Dermis blood vessel endothelial cell (primary cell): ENCODE measurements around the gene PIGN. TPM values are rescaled to one million over a fixed set of nuclear protein-coding genes. Genes with fewer than 3 reads are reported as not detected.
"Not testable (repeated sequence)": the region's sequence is repeated elsewhere in the genome, so short reads cannot be mapped to it uniquely, and the experiment has no call there.

Source experiments
- DNase-seq: peaks from one replicate; pipeline ENCODE4 v3.0.0; 2010
- total RNA-seq: library from RNA; depleted of rRNA; stranded (reverse); fragments of >200 nt; gene quantifications from 2 replicates; pipeline ENCODE4 v1.2.3, GENCODE V29; 2014

The PIGN gene
- total RNA-seq, 1 donor from 2014 or later, result 58.4 TPM

DNA sequence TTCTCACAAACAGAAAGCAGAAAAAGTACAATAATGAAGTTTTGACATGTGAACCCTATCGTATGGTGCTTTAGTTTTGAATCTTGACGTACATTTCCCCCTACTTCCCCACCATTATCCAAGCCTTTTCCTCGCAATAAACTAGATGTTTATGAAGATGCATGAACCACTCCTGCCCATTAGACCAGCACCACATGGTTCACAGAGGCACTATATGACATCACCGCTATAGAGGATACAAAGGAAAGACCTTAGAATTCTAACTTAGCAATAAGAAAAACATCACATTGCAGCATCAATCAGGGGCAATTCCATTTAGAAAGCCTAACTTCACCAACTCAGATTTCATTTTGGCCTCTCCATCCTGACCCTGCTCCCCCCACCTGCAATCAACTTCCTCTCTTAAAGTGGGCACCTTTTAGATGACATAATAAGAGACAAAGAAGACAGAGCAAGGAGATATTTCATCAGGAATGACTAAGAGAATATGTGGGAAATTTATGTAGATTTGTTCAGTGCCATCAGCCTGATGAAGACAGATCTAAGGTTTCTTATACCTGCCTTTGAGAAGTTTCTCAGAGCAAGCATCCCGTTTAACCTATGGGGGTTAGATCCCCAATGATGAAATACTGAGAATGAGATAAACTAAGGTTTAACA lies 124.9 kb downstream of the PIGN start:
- no peak for DNase-seq

DNA sequence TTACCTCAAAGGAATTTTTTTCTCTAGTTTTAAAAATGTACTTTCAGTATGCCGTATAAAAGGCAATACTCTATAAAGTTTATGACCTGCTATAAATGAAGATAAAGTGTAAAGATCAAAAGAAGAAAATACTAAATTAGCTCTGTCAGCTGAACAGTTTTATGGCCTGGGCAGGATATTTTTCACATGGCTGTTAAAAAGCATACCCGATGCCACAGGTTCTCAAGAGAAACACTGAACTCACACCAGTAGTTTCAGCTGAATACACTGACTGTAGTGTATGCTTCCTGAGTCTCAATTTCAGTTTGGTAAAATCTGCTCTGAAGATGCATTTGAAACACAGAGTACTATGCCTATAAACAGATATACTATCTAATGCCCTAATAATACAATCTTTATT lies 126.0 kb downstream of the PIGN start:
- DNase-seq, result no peak

DNA sequence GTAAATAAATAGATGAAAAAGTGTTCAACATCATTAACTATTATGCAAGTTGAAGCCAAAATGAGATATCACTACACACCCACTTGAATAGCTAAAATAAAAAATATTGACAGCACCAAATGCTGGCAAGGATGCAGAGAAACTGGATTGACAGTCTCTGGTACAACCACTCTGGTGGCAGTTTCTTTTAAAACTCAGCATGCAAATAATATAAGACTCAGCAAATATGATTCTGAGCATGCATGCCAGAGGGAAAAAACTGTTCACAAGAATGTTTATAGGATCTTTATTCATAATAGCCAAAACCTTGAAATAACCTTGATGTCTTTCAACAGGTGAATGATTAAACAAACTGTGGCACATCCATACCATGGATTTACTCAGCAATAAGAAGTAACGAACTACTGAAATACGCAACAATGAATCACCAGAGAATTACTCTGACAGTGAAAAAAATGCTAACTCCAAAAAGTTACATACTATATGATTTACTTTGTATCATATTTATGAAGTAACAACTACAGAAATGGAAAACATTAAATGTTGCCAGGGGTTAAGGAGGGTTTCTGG lies 131.8 kb downstream of the PIGN start:
- DNase-seq, result no peak

- no peak for DNase-seq
Observed at GRCh38 chr18:62048279-62048678, 138.6 kb downstream of the PIGN start.

- DNase-seq, result no peak
Observed at GRCh38 chr18:62045316-62045715, 141.5 kb downstream of the PIGN start.

DNA sequence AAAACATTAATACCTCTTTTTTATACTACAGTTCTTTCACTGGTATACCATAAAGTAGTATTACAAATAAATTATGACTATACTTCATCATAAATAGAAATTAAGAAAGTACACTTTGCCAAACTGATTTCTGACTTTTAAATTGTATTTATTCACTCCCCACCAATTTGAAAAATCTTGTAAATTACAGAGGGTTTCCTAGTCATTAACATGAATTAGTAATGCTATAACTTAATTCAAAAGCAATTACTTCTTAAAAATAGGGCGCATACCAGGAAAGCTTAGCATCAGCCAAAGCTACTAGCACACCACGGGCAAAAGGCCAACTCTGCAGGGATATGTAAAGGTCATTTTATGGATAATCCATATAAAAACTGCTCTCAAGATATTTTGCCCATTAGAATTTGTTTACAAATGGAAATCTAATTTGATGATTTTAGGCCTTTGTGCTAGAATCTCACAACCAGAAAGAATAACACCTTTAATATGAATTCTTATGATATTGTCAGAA lies 142.3 kb downstream of the PIGN start:
- no peak for DNase-seq

DNA sequence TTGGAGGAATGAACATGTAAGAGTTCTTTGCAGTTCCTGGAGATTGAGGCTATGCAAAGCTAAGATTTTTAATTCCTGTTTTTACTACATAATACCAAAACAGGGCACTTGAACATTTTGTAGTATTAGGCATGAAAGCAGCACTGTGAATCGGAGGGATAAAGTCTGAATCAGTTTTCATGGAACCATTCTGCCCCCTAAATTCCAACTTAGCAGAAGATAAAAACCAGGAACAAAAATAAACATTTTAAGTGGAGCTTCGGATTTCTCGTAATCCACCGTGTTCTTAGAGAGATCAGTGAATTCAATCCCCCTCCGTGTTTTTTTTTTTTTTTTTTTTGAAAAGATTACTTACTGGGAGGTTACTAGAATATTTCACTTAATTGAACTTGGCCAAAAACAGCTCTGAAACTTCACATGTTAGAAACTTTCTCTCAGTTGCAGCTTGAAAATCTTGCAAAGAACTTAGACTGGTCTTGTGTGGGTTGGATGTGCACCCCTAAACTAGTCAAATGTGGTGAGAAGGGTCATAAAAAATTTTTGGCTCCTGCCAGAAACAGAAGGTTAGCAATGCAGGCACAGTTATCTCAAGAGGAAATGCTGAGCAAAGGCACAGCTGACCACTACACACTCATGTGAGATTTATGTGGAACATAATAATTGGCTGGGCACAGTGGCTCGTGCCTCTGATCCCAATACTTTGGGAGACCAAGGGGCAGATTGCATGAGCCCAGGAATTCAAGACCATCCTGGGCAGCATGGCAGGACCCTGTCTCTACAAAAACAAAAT lies 148.7 kb downstream of the PIGN start:
- DNase-seq, result no peak

DNA sequence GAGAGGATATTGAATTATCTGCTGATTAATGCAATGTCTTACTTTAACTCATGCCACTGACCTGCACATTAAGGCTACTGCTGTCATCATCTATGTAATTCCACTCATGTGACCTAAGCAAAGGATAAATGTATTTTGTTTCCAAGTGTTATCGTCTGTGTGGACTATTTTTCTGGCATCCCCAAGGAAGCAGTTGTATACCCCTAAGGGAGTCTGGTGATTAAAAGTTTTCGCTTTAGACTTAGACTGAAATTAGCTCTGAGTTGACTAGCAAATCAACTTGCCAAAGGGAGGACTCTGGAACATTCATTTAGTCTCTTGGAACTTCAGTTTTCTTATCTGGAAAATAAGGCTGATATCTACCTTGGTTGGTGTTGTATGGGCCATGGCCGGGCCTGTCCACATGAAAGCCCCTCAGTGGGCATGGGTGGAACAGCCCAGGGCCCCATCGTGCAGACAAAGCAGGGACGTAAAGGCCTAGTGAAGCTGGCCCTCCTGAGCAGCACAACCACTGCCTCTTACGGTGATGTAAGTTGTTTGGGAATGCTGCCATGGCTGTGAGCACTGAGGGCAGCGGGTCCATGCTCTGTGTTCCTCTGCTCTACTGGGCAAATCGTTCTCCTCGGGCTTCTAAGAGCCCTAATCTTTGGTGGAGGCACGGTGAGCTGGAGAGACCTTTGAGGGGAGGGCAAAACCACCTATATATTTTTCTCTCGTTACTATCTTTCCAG lies 149.7 kb downstream of the PIGN start:
- no peak for DNase-seq

DNA sequence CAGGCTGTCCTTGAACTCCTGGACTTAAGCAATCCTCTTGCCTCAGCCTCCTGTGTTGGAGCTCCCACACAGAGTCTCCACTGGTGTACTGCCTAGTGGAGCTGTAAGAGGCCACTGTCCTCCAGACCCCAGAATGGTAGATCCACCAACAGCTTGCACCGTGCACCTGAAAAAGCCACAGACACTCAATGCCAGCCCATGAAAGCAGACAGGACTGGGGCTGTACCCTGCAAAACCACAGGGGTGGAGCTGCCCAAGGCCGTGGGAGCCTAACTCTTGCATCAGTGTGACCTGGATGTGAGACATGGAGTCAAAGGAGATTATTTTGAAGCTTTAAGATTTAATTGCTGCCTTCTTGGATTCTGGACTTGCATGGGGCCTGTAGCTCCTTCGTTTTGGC lies 152.6 kb downstream of the PIGN start:
- not testable (repeated sequence) for DNase-seq

DNA sequence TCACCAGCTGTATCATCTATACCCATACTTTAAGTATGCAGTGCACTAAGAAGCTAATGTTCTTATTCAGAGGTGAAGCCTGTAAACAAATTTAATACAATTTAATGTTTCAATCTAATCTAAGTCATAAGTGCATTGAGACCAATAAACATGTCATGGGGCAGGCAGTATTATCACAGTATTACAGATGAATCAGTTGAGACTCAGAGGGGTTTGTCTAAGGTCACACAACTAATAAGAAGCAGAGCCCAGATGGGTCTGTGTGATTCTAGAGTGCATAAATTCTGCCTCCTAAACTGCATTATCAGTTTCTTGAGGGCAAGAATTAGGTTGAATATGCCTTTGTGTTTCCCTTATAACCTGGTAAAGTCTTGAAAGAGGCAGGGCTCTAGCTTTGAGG lies 153.1 kb downstream of the PIGN start:
- no peak for DNase-seq

DNA sequence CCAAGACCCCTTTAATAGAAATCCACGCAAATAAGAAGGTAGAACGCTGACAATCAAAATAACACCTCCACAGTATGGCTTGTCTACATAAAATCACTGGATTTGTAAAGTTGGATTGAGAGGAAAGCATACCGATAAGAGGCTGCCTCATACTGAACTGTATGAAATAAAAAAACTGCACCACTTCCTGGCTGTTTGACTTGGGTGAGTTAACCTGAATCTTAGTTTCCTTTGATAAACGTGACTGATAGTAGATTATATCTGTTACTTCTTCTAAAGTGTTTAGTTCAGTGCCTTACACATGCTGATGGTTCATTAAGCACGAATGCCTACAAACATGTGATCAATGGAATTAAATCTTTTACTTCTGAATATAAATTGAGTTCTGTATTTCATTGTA lies 153.6 kb downstream of the PIGN start:
- DNase-seq, result no peak

- no peak for DNase-seq
Observed at GRCh38 chr18:62030091-62030985, 156.5 kb downstream of the PIGN start.

DNA sequence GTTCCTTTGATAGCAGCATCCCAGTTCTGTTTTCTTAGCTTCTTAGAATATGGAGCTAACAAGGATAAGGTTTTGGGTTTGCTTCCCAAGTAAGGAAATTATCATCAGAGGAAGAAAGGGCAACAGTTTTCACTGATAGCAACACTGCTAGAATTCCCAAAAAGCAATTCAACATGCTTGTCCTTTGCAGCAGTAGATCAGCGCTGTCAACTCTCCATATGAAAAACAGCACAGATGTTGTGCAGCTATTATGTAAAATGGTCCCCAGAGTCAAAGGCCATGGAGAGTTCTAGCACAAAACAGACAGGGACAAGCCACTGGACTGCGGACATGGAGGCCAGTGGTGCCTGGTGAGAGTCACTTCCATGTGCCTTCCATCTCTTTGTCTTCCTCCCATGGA lies 158.1 kb downstream of the PIGN start:
- no peak for DNase-seq

DNA sequence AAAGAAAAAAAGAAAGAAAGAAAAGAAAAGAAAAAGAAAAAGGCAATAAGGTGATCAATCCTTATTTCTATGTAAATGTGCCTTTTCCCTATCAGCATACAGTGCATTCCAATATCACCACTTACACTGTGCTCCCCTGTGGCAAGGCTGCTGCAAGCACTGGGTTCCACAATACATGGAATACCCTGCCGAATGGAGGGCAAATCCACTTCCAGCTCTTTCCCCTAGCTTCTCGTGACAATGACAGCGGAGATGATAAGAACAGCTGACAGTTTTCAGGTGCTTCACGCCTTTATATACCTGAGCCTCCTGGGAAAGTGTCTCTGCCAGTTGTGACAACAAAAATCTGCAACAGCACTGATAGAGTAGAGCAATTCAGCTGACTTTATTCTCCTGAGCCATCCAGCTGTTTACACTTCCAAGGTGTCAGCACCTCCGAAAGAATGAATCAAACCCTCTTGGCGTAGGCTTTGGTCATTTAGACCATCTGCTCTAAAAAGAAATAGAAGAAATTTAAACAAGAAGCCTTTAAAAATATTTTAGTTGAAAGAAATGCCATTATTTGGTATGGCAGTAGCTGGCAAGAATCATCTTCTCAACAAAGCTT lies 158.8 kb downstream of the PIGN start:
- DNase-seq, result no peak

- peak; percentile 93 for DNase-seq
Observed at GRCh38 chr18:62026586-62026985, 160.3 kb downstream of the PIGN start.

DNA sequence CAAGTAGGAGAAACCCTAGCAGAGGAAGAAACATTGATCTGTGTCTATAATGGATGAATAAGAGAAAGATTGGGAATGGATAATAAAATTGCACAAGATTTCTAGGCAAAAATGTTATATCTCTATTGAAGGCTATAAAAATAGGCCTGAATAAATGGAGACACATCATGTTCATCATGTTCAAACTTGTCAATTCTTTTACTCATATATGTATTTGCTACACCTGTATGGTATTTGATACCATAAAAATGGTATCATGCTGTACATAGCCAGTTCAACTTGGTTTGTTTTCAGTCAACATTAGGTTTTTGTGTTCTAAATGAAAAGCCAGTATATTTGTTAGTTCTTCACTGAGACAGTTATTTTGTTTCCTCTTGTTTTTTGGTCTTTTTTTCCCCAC lies 161.9 kb downstream of the PIGN start:
- no peak for DNase-seq

GRCh38 chr18:62023536-62023935 lies 163.3 kb downstream of the PIGN start:
- no peak for DNase-seq

GRCh38 chr18:62018759-62019041 lies 168.2 kb downstream of the PIGN start:
- no peak for DNase-seq

DNA sequence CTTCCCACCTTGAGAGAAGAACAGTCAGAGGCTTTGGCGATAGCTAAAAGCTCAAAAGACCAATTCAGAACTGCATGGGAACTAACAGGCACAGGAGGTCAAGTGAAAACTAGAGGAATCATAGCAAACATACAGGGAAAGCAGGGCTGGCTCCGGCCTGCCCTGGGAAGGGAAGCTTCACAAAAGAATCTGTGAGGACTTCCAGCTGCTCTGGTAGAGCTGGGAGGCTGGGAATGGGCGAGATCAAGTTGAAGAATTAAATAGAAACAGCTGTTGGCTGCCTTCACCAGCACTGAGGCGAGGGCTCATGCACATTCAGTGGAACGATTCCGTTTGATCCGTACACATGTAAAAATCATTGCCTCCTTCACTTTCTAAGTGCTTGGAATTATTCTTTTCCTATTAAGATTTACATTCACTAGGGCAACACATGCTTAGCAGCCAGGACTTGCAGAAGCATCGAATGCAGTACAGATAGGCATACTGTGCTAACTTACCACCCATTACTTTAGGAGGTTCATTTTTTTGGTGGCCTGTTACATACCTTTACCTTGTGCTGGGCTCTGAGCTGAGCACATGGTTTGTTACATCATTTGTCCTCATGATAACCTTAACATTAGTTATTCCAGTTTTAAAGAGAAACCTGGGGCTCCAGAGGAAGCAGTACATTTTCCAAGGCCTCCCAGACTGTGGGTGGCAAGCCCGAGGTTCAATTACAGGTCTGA lies 168.7 kb downstream of the PIGN start:
- DNase-seq, result no peak

DNA sequence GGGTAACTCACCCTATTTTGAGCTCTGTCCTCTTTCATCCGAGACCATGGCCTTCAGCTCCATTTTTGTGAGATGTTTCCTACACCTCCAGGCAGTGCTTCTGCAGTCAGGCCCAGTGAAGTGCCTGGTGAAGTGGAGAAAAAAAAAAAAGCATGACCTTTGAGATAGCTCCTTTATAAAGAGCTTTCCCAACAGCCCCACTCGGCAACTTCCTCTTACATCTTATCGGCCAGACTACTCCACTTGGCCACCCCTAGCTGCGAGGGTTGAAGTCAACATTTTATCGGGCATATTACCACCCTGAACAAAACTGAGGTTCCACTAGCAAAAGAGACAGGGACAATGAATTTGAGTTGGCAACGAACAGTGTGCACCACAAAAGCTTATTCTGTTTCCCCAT lies 169.2 kb downstream of the PIGN start:
- DNase-seq, result no peak

GRCh38 chr18:62011416-62011815 lies 175.4 kb downstream of the PIGN start:
- DNase-seq, result no peak
